MM.1S (cell line): Measurements from ENCODE around the gene GCG.

ENCODE experiments used
- DNase-seq: peaks from one replicate; pipeline ENCODE4 v3.0.0-alpha.2; 2015
- H2AFZ ChIP-seq: fragments of 300-600 bp; sonication (generic); 2 replicates; pipeline ENCODE4 v1.6.0; 2016; ENCODE audit warnings: antibody characterized with exemption, low read length
- H3F3A ChIP-seq: fragments of 300-600 bp; sonication (generic); 2 replicates; pipeline ENCODE4 v1.6.1; 2016; ENCODE audit warnings: mild to moderate bottlenecking, antibody characterized with exemption, low read length, moderate library complexity, mixed read lengths; ENCODE audit not compliant: insufficient read depth
- H3K27ac ChIP-seq: fragments of 300-600 bp; sonication (generic); 2 replicates; pipeline ENCODE4 v1.5.1; 2016; ENCODE audit warnings: mild to moderate bottlenecking, low read length
- H3K27me3 ChIP-seq: fragments of 300-600 bp; sonication (generic); replicated peaks from 2 replicates; pipeline ENCODE4 v1.6.0; 2016; ENCODE audit warnings: low read length; ENCODE audit not compliant: insufficient read depth
- H3K36me3 ChIP-seq: fragments of 300-600 bp; sonication (generic); replicated peaks from 2 replicates; pipeline ENCODE4 v1.6.1; 2016; ENCODE audit warnings: mild to moderate bottlenecking, low read length, mixed read lengths; ENCODE audit not compliant: insufficient read depth
- H3K4me1 ChIP-seq: fragments of 300-600 bp; sonication (generic); 2 replicates; pipeline ENCODE4 v1.6.1; 2016; ENCODE audit warnings: low read length, mixed read lengths
- H3K4me2 ChIP-seq: fragments of 300-600 bp; sonication (generic); 2 replicates; pipeline ENCODE4 v1.6.0; 2016; ENCODE audit warnings: low read depth, low read length
- H3K4me3 ChIP-seq: fragments of 300-600 bp; sonication (generic); 2 replicates; pipeline ENCODE4 v1.5.1; 2016; ENCODE audit warnings: low read length, mixed read lengths
- H3K79me2 ChIP-seq: fragments of 300-600 bp; sonication (generic); 2 replicates; pipeline ENCODE4 v1.6.1; 2016; ENCODE audit warnings: mixed run types, low read length, mixed read lengths
- H3K9ac ChIP-seq: fragments of 300-600 bp; sonication (generic); 2 replicates; pipeline ENCODE4 v1.6.1; 2016; ENCODE audit warnings: low read length, mixed read lengths
- H3K9me2 ChIP-seq: fragments of 300-600 bp; sonication (generic); replicated peaks from 2 replicates; pipeline ENCODE4 v1.6.1; 2016; ENCODE audit warnings: mild to moderate bottlenecking, low read length, mixed read lengths; ENCODE audit not compliant: insufficient read depth
- H3K9me3 ChIP-seq: fragments of 300-600 bp; sonication (generic); replicated peaks from 2 replicates; pipeline ENCODE4 v1.6.1; 2016; ENCODE audit warnings: mild to moderate bottlenecking, low read length, mixed read lengths; ENCODE audit not compliant: insufficient read depth
- H4K20me1 ChIP-seq: fragments of 300-600 bp; sonication (generic); 2 replicates; pipeline ENCODE4 v1.6.1; 2016; ENCODE audit warnings: mild to moderate bottlenecking, low read length, moderate library complexity, mixed read lengths; ENCODE audit not compliant: insufficient read depth
- CTCF ChIP-seq: fragments of 300-600 bp; sonication (generic); IDR thresholded peaks from 2 replicates; pipeline ENCODE4 v1.5.1; 2016; ENCODE audit warnings: antibody characterized with exemption, low read length, mixed read lengths
- EZH2 ChIP-seq: fragments of 300-600 bp; sonication (generic); optimal IDR thresholded peaks from 2 replicates; pipeline ENCODE3; 2017; ENCODE audit warnings: low read depth, mild to moderate bottlenecking, antibody characterized with exemption, low read length, mixed read lengths
- EZH2phosphoT487 ChIP-seq: fragments of 300-600 bp; sonication (generic); IDR thresholded peaks from 2 replicates; pipeline ENCODE4 v1.6.1; 2018; ENCODE audit warnings: antibody characterized with exemption, low read length

Gene GCG

DNA sequence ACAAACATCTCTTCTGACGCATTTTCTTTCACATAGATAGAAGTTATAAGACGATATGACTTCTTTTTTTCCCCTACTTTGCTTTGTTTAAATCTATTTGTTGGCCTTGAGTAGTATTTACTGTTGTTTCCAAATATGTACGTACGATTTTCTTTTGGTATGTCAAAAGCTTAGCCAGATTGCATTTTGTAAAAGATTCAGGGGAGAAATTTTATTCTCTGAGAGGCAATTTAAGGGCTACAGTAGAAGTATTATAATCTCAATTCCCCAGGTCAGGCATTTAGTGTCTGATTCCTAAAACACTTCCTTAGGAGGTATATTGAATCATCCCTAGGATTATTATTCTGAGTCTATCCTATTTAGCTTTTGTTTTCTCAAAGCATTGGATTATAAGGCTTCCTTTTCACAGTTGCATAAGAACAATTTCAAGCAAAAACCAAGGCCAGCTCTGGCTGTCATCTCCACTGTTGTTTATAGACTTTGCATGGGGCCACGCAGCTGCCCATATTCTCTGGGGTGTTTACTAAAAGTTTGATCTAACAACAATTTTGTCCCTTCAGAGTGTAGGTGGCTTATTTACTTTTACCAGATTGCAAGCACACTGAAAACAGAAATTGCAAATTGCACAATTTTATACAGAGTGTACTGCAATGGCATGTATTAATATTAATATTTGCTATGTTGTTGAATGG, 33.6 kb upstream of the GCG start:
- no peak for DNase-seq
- Histone ChIP-seq H3F3A (no peaks in the 10 kb centered on the region), H3K4me1 (peaks cover 6% of the 10 kb centered on the region; the same call in 1 of the 2 replicates), H3K4me3 (no peak overlapping the region), H3K9me2 (no peaks in the 10 kb centered on the region), H4K20me1 (no peaks in the 10 kb centered on the region), H2AFZ (no peak overlapping the region), H3K27ac (no peak overlapping the region), H3K9ac (no peak overlapping the region), H3K9me3 (no peaks in the 10 kb centered on the region), H3K4me2 (no peak overlapping the region), H3K27me3 (no peaks in the 10 kb centered on the region), H3K79me2 (no peaks in the 10 kb centered on the region), H3K36me3 (no peaks in the 10 kb centered on the region)
- TF ChIP-seq EZH2phosphoT487 (no peak), CTCF (no peak), EZH2 (no peak)

GRCh38 chr2:162184821-162185450, 32.9 kb upstream of the GCG start:
- peaks cover 6% of the 10 kb centered on the region; the same call in 1 of the 2 replicates for H3K4me1 ChIP-seq

GRCh38 chr2:162184359-162184758, 32.3 kb upstream of the GCG start:
- Histone ChIP-seq H3K27me3 (no peaks in the 10 kb centered on the region), H4K20me1 (no peaks in the 10 kb centered on the region), H3K4me3 (no peak overlapping the region), H3K79me2 (no peaks in the 10 kb centered on the region), H3K9me3 (no peaks in the 10 kb centered on the region), H3K9me2 (no peaks in the 10 kb centered on the region), H3F3A (no peaks in the 10 kb centered on the region), H2AFZ (no peak overlapping the region), H3K4me2 (no peak overlapping the region), H3K36me3 (no peaks in the 10 kb centered on the region), H3K9ac (no peak overlapping the region), H3K4me1 (peaks cover under 1% of the 10 kb centered on the region; the same call in 1 of the 2 replicates), H3K27ac (no peak overlapping the region)
- no peak for DNase-seq
- TF ChIP-seq EZH2 (no peak), CTCF (no peak), EZH2phosphoT487 (no peak)

More at GRCh38 chr2:162184821-162185450, 32.9 kb upstream of the GCG start:
- DNase-seq, result no peak
- no peak overlapping the region for H3K27ac ChIP-seq
- H3K4me3 ChIP-seq, result no peak overlapping the region
- H3K9ac ChIP-seq, result no peak overlapping the region
- no peak overlapping the region for H3K4me2 ChIP-seq
- H3K9me3 ChIP-seq, result no peaks in the 10 kb centered on the region
- no peaks in the 10 kb centered on the region for H3K36me3 ChIP-seq
- no peaks in the 10 kb centered on the region for H3K27me3 ChIP-seq
- H2AFZ ChIP-seq, result no peak overlapping the region
- no peaks in the 10 kb centered on the region for H3F3A ChIP-seq
- no peaks in the 10 kb centered on the region for H3K79me2 ChIP-seq
- TF ChIP-seq EZH2 (no peak), CTCF (no peak), EZH2phosphoT487 (no peak)
- no peaks in the 10 kb centered on the region for H4K20me1 ChIP-seq
- H3K9me2 ChIP-seq, result no peaks in the 10 kb centered on the region
